ENCODE data around the gene SPIN1.

SPIN1 gene

GRCh38 chr9:88502552-88503034 is 114.3 kb downstream of the SPIN1 start:
- no peak for DNase-seq

- no peak for DNase-seq
Observed at GRCh38 chr9:88503081-88503844, 115.0 kb downstream of the SPIN1 start.

GRCh38 chr9:88503845-88504764 is 115.9 kb downstream of the SPIN1 start:
- no peak for DNase-seq

- no peak for DNase-seq
Observed at GRCh38 chr9:88508326-88508725, 120.1 kb downstream of the SPIN1 start.

GRCh38 chr9:88511906-88512305 is 123.7 kb downstream of the SPIN1 start:
- DNase-seq = no peak

- no peak for DNase-seq
Observed at GRCh38 chr9:88514247-88514646, 126.0 kb downstream of the SPIN1 start.

GRCh38 chr9:88521308-88521707 is 133.1 kb downstream of the SPIN1 start:
- DNase-seq = no peak

- no peak for DNase-seq
Observed at GRCh38 chr9:88522360-88522759, 134.1 kb downstream of the SPIN1 start.

GRCh38 chr9:88523056-88523455 is 134.8 kb downstream of the SPIN1 start:
- no peak for DNase-seq

- DNase-seq = no peak
Observed at GRCh38 chr9:88524911-88525310, 136.7 kb downstream of the SPIN1 start.

GRCh38 chr9:88527618-88528017 is 139.4 kb downstream of the SPIN1 start:
- no peak for DNase-seq

Measured in DMS79 (cell line).